Activated B cell treated with CpG ODN at 0.5 μM for 24 hours (primary cell): Measurements from ENCODE around the gene BSN. TPM values are rescaled to one million over a fixed set of nuclear protein-coding genes. Genes with fewer than 3 reads are reported as not detected.

Experiments
- ATAC-seq: fragments of 200-7000 bp; cut with Tn5 transposase; one replicate; pipeline ENCODE4 v1.10.0; 2021; ENCODE audit warnings: low read depth, mild to moderate bottlenecking, moderate library complexity
- CTCF ChIA-PET: fragments of 350-600 bp; sonication (Branson Sonifier 250); formaldehyde crosslinking; loops from one replicate; lab custom pipeline; 2021; ENCODE audit warnings: antibody characterized with exemption; lab: Charles Lee
- POLR2A ChIA-PET: fragments of 350-600 bp; sonication (Branson Sonifier 250); formaldehyde crosslinking; loops from one replicate; lab custom pipeline; 2021; ENCODE audit warnings: antibody characterized with exemption; lab: Charles Lee
- DNase-seq: peaks from one replicate; pipeline ENCODE4 v3.0.0; 2022
- H3K27ac Mint-ChIP-seq: one replicate; pipeline ENCODE4 v1.8.0; 2020; ENCODE audit warnings: mixed read lengths
- H3K27me3 Mint-ChIP-seq: one replicate; pipeline ENCODE4 v1.8.0; 2021; ENCODE audit warnings: mixed read lengths
- H3K36me3 Mint-ChIP-seq: one replicate; pipeline ENCODE4 v1.8.0; 2021; ENCODE audit warnings: low read depth, mixed read lengths
- H3K4me1 Mint-ChIP-seq: one replicate; pipeline ENCODE4 v1.8.0; 2021; ENCODE audit warnings: mixed read lengths
- H3K4me3 Mint-ChIP-seq: one replicate; pipeline ENCODE4 v1.8.0; 2020; ENCODE audit warnings: mild to moderate bottlenecking, mixed read lengths
- H3K9me3 Mint-ChIP-seq: one replicate; pipeline ENCODE4 v1.8.0; 2020; ENCODE audit warnings: mixed read lengths
- intact Hi-C: fragments of 100-400 bp; cut with micrococcal nuclease; formaldehyde crosslinking; loops from one replicate; pipeline ENCODE4 v1.15.1; 2024
- total RNA-seq: library from RNA; stranded (reverse); gene quantifications from 2 replicates; pipeline ENCODE4 v1.2.3, GENCODE V29; 2022
- TF ChIP-seq, protein P1 (sequence below): fragments of 200-600 bp; IDR thresholded peaks from one replicate; pipeline ENCODE4 v1.8.0; 2022; ENCODE audit warnings: antibody characterized with exemption, mild to moderate bottlenecking

The BSN gene
- total RNA-seq, 1 donor from 2014 or later = 0.69 TPM

DNA sequence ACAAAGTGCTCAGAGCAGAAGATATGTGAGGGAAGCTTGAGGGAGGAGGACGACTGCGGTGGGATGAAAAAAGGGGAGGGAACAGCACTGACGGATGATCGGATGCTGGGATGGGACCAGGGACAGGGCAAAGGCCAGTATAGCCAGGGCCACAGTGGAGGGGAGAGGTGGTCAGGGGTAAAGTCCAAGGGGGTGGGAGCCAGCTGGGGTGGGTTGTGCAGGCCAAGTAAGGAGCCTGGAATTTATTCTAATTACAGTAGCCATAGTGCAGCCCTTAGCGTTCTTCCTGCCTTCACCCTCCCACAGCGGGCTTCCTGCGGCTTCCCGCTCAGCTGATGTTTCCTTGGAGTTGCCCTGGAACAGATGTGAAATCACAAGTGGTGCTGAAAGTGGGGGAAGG, 112.3 kb downstream of the BSN start:
- intact Hi-C loops = no loop called here

DNA sequence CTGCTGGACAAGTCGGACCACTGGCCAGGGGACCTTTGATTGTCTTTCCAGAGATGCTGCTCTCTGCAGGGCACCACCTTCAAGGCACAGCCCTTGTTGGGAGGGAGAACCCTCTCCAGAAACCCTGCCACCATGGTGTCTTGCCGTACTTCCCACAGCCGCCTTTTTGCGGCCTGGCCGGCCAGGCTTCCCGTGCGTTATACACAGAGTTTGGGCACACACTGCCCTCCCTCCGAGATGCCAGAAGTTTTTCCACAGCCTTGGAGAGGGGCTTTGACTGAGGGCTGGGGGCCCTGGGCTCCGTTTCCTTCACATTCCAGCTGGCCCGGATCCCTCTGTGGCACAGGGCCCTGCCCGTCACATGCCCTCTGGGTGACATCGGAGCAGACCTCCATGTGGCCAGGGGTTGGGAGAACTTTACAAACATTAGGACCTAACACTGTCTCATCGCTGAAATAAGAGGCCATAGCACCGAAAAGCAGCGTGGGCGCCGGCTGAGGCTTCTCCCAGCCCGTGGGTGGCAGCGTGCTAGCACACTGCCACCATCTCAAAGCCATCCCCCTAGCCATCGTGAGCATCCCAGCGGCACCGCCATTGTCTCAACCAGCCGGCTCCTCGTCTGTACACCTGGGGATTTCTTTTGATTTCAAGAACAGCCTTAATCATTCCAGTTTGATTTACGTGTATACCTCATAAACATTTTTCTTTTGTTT, 113.6 kb downstream of the BSN start:
- intact Hi-C loops = no loop called here
- POLR2A ChIA-PET = no interaction called here
- no peak for ATAC-seq
- Mint-ChIP-seq H3K4me3 (no peak overlapping the region), H3K27me3 (no peaks in the 10 kb centered on the region), H3K9me3 (no peaks in the 10 kb centered on the region), H3K27ac (no peak overlapping the region), H3K36me3 (no peaks in the 10 kb centered on the region), H3K4me1 (peaks cover 6% of the 10 kb centered on the region)
- DNase-seq = no peak
- TF ChIP-seq, protein P1, sequence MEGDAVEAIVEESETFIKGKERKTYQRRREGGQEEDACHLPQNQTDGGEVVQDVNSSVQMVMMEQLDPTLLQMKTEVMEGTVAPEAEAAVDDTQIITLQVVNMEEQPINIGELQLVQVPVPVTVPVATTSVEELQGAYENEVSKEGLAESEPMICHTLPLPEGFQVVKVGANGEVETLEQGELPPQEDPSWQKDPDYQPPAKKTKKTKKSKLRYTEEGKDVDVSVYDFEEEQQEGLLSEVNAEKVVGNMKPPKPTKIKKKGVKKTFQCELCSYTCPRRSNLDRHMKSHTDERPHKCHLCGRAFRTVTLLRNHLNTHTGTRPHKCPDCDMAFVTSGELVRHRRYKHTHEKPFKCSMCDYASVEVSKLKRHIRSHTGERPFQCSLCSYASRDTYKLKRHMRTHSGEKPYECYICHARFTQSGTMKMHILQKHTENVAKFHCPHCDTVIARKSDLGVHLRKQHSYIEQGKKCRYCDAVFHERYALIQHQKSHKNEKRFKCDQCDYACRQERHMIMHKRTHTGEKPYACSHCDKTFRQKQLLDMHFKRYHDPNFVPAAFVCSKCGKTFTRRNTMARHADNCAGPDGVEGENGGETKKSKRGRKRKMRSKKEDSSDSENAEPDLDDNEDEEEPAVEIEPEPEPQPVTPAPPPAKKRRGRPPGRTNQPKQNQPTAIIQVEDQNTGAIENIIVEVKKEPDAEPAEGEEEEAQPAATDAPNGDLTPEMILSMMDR = no peak
- CTCF ChIA-PET = no interaction called here

More for the DNA sequence above, 112.3 kb downstream of the BSN start:
- TF ChIP-seq, protein P1 = no peak
- H3K36me3 Mint-ChIP-seq = no peaks in the 10 kb centered on the region
- CTCF ChIA-PET = interaction anchor here (3.1 kb wide), 1 partner anchor 127 kb away, joined by 7 read pairs; no protein-coding TSS in a partner anchor
- no peaks in the 10 kb centered on the region for H3K4me1 Mint-ChIP-seq
- no peaks in the 10 kb centered on the region for H3K9me3 Mint-ChIP-seq
- no peak overlapping the region for H3K27ac Mint-ChIP-seq
- H3K27me3 Mint-ChIP-seq = no peaks in the 10 kb centered on the region
- no peak overlapping the region for H3K4me3 Mint-ChIP-seq
- DNase-seq (no peak), ATAC-seq (no peak)
- POLR2A ChIA-PET = no interaction called here

DNA sequence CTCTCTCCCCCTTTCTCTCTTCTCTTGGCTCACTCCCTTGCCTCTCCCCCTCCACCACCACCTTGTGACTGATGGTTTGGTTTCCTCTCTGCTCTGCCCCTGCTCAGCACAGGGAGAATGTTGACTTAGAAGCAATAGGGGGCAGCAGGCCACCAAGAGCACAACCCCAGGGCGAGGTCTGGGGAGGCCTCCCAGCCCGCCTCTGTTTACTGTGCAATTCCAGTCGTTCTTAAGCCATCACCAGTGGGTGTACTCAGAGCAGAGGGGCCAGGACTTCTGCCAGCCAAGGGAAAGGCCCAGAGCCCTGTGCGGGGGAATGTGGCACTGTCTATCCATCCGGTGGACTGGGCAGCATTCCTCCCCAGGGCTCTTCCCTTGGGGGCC, 114.1 kb downstream of the BSN start:
- Mint-ChIP-seq H3K4me3 (no peak overlapping the region), H3K9me3 (no peaks in the 10 kb centered on the region), H3K27ac (no peak overlapping the region), H3K36me3 (no peaks in the 10 kb centered on the region), H3K4me1 (peaks cover 9% of the 10 kb centered on the region), H3K27me3 (no peaks in the 10 kb centered on the region)
- no peak for ATAC-seq
- CTCF ChIA-PET = no interaction called here
- POLR2A ChIA-PET = no interaction called here
- intact Hi-C loops = no loop called here
- TF ChIP-seq, protein P1 = no peak
- DNase-seq = no peak

DNA sequence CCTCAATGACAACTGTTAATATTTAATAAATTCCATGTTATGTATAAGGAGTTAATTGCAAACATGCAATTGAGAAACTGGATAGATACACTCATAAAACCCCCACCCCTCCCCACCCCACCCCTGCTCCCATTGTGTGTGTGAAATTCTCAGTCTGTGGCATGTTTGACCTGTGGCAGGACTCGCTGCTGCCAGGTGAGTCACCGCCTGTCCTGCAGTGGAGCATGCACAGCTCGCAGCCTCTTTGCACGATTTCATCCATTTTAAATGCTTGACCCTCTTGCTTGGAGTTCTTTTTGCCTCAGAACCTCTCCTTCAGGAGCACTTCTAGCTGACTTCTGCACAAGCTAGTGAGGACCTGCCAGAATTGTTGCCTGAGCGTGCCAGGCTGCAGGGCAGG, 114.6 kb downstream of the BSN start:
- ChIA-PET POLR2A (interaction anchor here (0.6 kb wide), 1 partner anchor 678 kb away, joined by 3 read pairs; no protein-coding TSS in a partner anchor), CTCF (no interaction called here)
- Mint-ChIP-seq H3K4me3 (no peak overlapping the region), H3K9me3 (no peaks in the 10 kb centered on the region), H3K27ac (no peak overlapping the region), H3K4me1 (peaks cover 13% of the 10 kb centered on the region), H3K36me3 (peaks cover 3% of the 10 kb centered on the region), H3K27me3 (no peaks in the 10 kb centered on the region)
- DNase-seq (no peak), ATAC-seq (no peak)
- intact Hi-C loops = no loop called here
- TF ChIP-seq, protein P1 = no peak

DNA sequence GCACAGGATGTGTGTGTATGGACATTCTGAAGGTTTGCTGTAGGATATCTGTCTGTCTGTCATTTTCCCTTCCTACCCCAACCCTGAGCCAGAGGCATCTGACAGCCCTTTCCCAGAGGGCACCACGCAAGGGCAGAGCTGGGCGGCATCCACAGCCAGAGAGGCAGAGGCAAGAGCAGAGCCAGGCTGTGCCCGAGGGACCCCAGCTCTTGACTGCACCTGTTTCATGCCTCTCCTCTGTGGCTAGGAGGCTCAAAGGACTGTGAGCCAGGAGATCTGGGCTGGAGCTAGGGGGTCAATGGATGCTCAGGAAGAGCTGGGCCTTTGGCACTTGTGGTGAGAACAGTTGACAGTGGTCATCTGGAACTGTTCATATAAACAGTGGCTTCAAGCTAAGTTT, 115.1 kb downstream of the BSN start:
- POLR2A ChIA-PET = interaction anchor here (0.6 kb wide), 1 partner anchor 678 kb away, joined by 3 read pairs; no protein-coding TSS in a partner anchor
- Mint-ChIP-seq H3K27me3 (no peaks in the 10 kb centered on the region), H3K9me3 (no peaks in the 10 kb centered on the region), H3K36me3 (peaks cover 5% of the 10 kb centered on the region), H3K4me1 (peaks cover 13% of the 10 kb centered on the region), H3K27ac (no peak overlapping the region), H3K4me3 (no peak overlapping the region)
- TF ChIP-seq, protein P1 = no peak
- DNase-seq (no peak), ATAC-seq (no peak)
- intact Hi-C loops = no loop called here
- CTCF ChIA-PET = interaction anchor here (0.7 to 1.3 kb wide), 2 partner anchors 130 to 623 kb away, joined by 5 to 6 read pairs; no protein-coding TSS in a partner anchor
